Fibroblast of lung (primary cell): Measurements from ENCODE around the gene MAGEA6. TPM values are rescaled to one million over a fixed set of nuclear protein-coding genes. Genes with fewer than 3 reads are reported as not detected.
"Not testable (repeated sequence)": the region's sequence is repeated elsewhere in the genome, so short reads cannot be mapped to it uniquely, and the experiment has no call there.

Experiments used
- DNase-seq, 2 donors: peaks; one replicate each; pipeline versions ENCODE4 v3.0.0 to v3.0.0-alpha.2; 2010; ENCODE audit warnings: low read depth in 2 of 2
- H2AFZ ChIP-seq: 2 replicates; pipeline ENCODE4 v1.5.1; 2012; ENCODE audit warnings: low read length, control low read depth, inconsistent platforms
- H3K27ac ChIP-seq: 2 replicates; pipeline ENCODE4 v1.5.1; 2011; ENCODE audit warnings: low read length, control low read depth; ENCODE audit not compliant: insufficient read depth
- H3K27me3 ChIP-seq: 2 replicates; pipeline ENCODE4 v1.5.1; 2011; ENCODE audit warnings: mild to moderate bottlenecking, low read length; ENCODE audit not compliant: control insufficient read depth, insufficient read depth
- H3K36me3 ChIP-seq: 2 replicates; pipeline ENCODE4 v1.5.1; 2011; ENCODE audit warnings: low read length; ENCODE audit not compliant: control insufficient read depth, insufficient read depth
- H3K4me1 ChIP-seq: 2 replicates; pipeline ENCODE4 v1.5.1; 2011; ENCODE audit warnings: low read length; ENCODE audit not compliant: control insufficient read depth, insufficient read depth; ENCODE audit errors: extremely low read depth
- H3K4me2 ChIP-seq: 2 replicates; pipeline ENCODE4 v1.5.1; 2011; ENCODE audit warnings: low read length, control low read depth; ENCODE audit not compliant: insufficient read depth; ENCODE audit errors: extremely low read depth
- H3K4me3 ChIP-seq, 4 experiments: fragments of 200-600 bp in 1 of 4; sonication (generic) in 1 of 4; replicated peaks in 1 of 4; 2 replicates each; pipeline ENCODE4 v1.5.1; 2011 to 2016; ENCODE audit warnings: low read length in 4 of 4, low read depth in 3 of 4, mild to moderate bottlenecking in 3 of 4, control low read depth in 2 of 4, inconsistent platforms in 1 of 4, mixed read lengths in 1 of 4; ENCODE audit not compliant: insufficient read depth in 1 of 4; ENCODE audit errors: control extremely low read depth in 1 of 4
- H3K79me2 ChIP-seq: 2 replicates; pipeline ENCODE4 v1.5.1; 2012; ENCODE audit warnings: mild to moderate bottlenecking, low read length, inconsistent platforms; ENCODE audit not compliant: control insufficient read depth, insufficient read depth
- H3K9ac ChIP-seq: 2 replicates; pipeline ENCODE4 v1.5.1; 2011; ENCODE audit warnings: mild to moderate bottlenecking, low read length, control low read depth; ENCODE audit not compliant: insufficient read depth
- H3K9me3 ChIP-seq: 2 replicates; pipeline ENCODE4 v1.5.1; 2012; ENCODE audit warnings: low read depth, low read length; ENCODE audit not compliant: control insufficient read depth, insufficient read depth
- H4K20me1 ChIP-seq: 2 replicates; pipeline ENCODE4 v1.5.1; 2011; ENCODE audit warnings: low read length; ENCODE audit not compliant: control insufficient read depth, insufficient read depth; ENCODE audit errors: extremely low read depth
- polyA plus RNA-seq, 2 donors: library from polyadenylated mRNA; depleted of rRNA in 1 of 2; stranded (reverse) in 1 of 2; unstranded in 1 of 2; fragments of >200 nt; gene quantifications; 2 replicates each; pipeline ENCODE4 v1.2.1, GENCODE V29; 2011 to 2012; ENCODE audit warnings: missing spikeins in 1 of 2
- total RNA-seq: library from RNA; depleted of rRNA; stranded (reverse); fragments of >200 nt; gene quantifications from 2 replicates; pipeline ENCODE4 v1.2.1, GENCODE V29; 2014

Gene MAGEA6
- total and polyA plus RNA-seq, 2 donors (not counting 1 experiment from before 2014, with no cell fraction given): not detected

DNA sequence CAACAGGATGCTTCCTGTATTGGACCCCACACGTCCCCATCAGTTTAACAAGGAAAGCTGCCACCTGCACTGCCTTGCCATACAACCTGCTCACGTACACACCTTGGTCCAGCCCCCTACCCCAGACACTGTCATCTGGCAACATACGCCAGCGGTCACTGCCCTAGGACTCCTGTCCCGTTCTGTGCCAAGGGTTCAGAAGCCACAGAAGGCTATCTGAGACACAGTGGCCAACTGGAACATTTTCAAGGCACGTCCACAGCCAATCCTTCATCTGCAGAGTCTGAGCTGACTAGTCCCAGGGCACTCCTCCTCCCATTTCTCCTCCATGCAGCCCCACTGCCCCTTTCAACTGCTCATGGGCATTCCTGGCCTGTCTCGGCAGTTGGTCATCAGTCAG lies 7.9 kb downstream of the MAGEA6 start:
- H3K4me1 ChIP-seq, H3K79me2 ChIP-seq, H3K4me2 ChIP-seq, H3K9ac ChIP-seq, DNase-seq, H3K4me3 ChIP-seq, H3K9me3 ChIP-seq, H3K27ac ChIP-seq, H3K36me3 ChIP-seq, H2AFZ ChIP-seq, H3K27me3 ChIP-seq, H4K20me1 ChIP-seq: not testable (repeated sequence)

DNA sequence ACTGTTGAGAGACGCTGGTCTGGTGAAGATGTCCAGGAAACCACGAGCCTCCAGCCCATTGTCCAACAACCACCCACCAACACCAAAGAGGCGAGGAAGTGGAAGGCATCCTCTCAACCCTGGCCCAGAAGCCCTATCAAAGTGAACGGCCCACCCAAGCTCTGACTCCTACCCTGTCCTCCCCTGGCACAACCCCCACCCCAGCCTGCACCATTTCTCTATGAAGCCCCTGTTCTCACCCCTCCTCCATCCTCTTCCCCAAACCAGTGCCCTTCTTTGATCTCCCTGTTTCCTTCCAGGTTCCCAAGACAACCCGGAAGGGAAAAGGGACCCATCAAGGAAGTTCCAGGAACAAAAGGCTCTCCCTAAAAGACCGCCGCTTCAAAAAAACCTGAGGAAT lies 9.9 kb downstream of the MAGEA6 start:
- H3K9me3 ChIP-seq, H3K79me2 ChIP-seq, H3K4me1 ChIP-seq, H3K27ac ChIP-seq, H3K27me3 ChIP-seq, H3K36me3 ChIP-seq, H3K4me3 ChIP-seq, H4K20me1 ChIP-seq, H3K4me2 ChIP-seq, DNase-seq, H3K9ac ChIP-seq, H2AFZ ChIP-seq: not testable (repeated sequence)

GRCh38 chrX:152758918-152759317 lies 10.6 kb downstream of the MAGEA6 start, which contains the start of gene CSAG3:
Gene CSAG3, plus strand, starts transcription at chrX:152759218.
- H3K9me3 ChIP-seq, DNase-seq, H3K4me3 ChIP-seq, H3K36me3 ChIP-seq, H3K4me2 ChIP-seq, H3K9ac ChIP-seq, H3K27ac ChIP-seq, H3K27me3 ChIP-seq, H3K79me2 ChIP-seq, H2AFZ ChIP-seq, H3K4me1 ChIP-seq, H4K20me1 ChIP-seq: not testable (repeated sequence)

DNA sequence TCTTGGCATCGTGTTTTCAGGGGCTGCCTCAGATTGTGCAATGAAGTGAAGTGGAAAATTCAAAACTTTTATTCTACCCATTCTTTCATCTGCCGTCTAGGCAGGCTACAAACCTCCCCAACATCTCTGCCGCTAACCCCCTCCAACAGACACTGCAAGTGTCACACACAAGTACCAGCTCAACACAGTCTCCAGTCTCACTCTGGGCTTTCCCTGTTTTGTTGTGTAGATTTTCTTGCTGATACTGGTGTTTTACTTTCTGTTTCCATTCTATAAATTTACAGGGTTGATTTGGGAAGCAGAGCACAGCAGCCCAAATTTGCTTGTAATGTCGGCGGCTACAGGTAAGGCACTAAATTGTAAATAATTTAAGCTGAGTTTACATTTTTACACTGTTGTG lies 14.6 kb downstream of the MAGEA6 start:
- H3K9ac ChIP-seq, H3K36me3 ChIP-seq, H3K4me3 ChIP-seq, H2AFZ ChIP-seq, H3K9me3 ChIP-seq, DNase-seq, H3K27me3 ChIP-seq, H3K4me1 ChIP-seq, H3K4me2 ChIP-seq, H4K20me1 ChIP-seq, H3K79me2 ChIP-seq, H3K27ac ChIP-seq: not testable (repeated sequence)

GRCh38 chrX:152753686-152754650 lies 15.5 kb downstream of the MAGEA6 start, which contains the start of gene MAGEA2:
Gene MAGEA2, minus strand, starts transcription at chrX:152753842. Its CDS starts 2,479 bp downstream, at chrX:152751363.
- H3K4me3 ChIP-seq, H2AFZ ChIP-seq, DNase-seq, H3K27ac ChIP-seq, H3K79me2 ChIP-seq, H4K20me1 ChIP-seq, H3K9ac ChIP-seq, H3K4me2 ChIP-seq, H3K27me3 ChIP-seq, H3K9me3 ChIP-seq, H3K4me1 ChIP-seq, H3K36me3 ChIP-seq: not testable (repeated sequence)
